Bladder microvascular endothelial cell (primary cell): ENCODE measurements around the gene EEPD1. TPM values are rescaled to one million over a fixed set of nuclear protein-coding genes. Genes with fewer than 3 reads are reported as not detected.

Experiments
- total RNA-seq: library from RNA; depleted of rRNA; stranded (reverse); fragments of >200 nt; gene quantifications from 2 replicates; pipeline ENCODE4 v1.2.3, GENCODE V29; 2014

EEPD1 gene
- total RNA-seq, result 0.76 and 1.6 TPM in 2 replicates

GRCh38 chr7:36152756-36153570, at the start of gene EEPD1:
TSS of gene EEPD1 (plus strand) at chr7:36153254. CDS start at chr7:36154325, 1,071 bp downstream.

Other genes with a start within 250 kb of the EEPD1 start
- gene ANLN, start 236.6 kb downstream of the EEPD1 start, total RNA-seq, result 32.3 and 41.1 TPM in 2 replicates